Loucy (cell line): ENCODE data around the gene ITM2B.

ENCODE experiments used
- EZH2phosphoT487 ChIP-seq: fragments of 200-600 bp; IDR thresholded peaks from 2 replicates; pipeline ENCODE4 v1.6.1; 2018; ENCODE audit warnings: antibody characterized with exemption, mild to moderate bottlenecking, moderate library complexity, borderline replicate concordance
- TF ChIP-seq, protein P1 (sequence below): fragments of 200-600 bp; sonication (generic); conservative IDR thresholded peaks from 2 replicates; pipeline ENCODE4 v1.5.1; 2014; ENCODE audit warnings: mild to moderate bottlenecking, antibody characterized with exemption, low read length

DNA sequence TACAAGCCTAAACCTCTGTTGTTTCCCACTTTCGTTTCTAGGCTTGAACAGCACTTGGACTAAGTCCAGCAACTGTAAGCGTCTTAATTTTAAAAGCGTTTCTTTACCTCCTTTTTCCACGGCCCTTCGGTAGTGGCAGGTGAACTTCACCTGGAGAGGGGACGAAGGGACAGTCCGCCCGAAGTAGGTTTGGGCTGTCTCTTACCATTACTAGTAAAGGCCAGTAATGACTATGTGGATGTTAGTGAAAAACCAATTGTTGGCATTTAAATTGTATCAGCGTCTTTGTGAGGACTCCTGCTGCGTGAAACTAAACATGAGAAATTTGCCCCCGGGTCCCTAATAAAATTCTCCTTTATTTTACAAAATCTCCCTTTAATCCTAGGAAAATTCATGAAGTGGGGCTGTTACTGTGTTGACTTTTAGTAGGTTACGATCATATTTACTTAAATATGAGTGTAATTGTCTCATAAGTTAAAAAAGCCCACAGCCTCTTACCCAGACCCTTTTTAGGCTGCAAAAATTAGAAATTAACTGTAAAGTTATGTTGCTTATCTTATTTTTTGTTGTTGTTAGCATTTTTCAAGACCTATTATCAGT lies 983 bp downstream of the ITM2B start:
- TF ChIP-seq, protein P1, sequence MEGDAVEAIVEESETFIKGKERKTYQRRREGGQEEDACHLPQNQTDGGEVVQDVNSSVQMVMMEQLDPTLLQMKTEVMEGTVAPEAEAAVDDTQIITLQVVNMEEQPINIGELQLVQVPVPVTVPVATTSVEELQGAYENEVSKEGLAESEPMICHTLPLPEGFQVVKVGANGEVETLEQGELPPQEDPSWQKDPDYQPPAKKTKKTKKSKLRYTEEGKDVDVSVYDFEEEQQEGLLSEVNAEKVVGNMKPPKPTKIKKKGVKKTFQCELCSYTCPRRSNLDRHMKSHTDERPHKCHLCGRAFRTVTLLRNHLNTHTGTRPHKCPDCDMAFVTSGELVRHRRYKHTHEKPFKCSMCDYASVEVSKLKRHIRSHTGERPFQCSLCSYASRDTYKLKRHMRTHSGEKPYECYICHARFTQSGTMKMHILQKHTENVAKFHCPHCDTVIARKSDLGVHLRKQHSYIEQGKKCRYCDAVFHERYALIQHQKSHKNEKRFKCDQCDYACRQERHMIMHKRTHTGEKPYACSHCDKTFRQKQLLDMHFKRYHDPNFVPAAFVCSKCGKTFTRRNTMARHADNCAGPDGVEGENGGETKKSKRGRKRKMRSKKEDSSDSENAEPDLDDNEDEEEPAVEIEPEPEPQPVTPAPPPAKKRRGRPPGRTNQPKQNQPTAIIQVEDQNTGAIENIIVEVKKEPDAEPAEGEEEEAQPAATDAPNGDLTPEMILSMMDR = no peak
- TF ChIP-seq EZH2phosphoT487 = no peak
